ENCODE data around the gene GATM. TPM values are rescaled to one million over a fixed set of nuclear protein-coding genes. Genes with fewer than 3 reads are reported as not detected.

GATM gene
- total and polyA plus RNA-seq, 10 of the 15 experiments (the other 5 are each of a cell fraction or from before 2014, with no cell fraction given): 11.7 to 83.1 (median 38.2) TPM

- DNase-seq (ENCODE audit: low read depth, low spot score): no peak
- RAD21 ChIA-PET (ENCODE audit: unreplicated experiment): no interaction called here
- no peaks in the 10 kb centered on the region for H3K27me3 ChIP-seq (replicated peaks in 1 of 2; ENCODE audit: control insufficient read depth in 2 of 2, insufficient read depth in 2 of 2, low read length in 1 of 2)
- BruUV-seq (replicated peaks): no TSS peak
- SMC1A ChIA-PET (ENCODE audit: uncharacterized antibody, unreplicated experiment): interaction anchor here (1.5 to 2.1 kb wide), 3 partner anchors 9 to 22 kb away, joined by 5 to 14 read pairs (median 9); no protein-coding TSS in a partner anchor
- peaks cover 0 to 12% of the 10 kb centered on the region in 2 experiments; a peak in 2 of 4 replicates for H3K36me3 ChIP-seq (ENCODE audit: control insufficient read depth in 2 of 2, insufficient read depth in 2 of 2, low read length in 1 of 2)
- POLR2A ChIA-PET: interaction anchor here (1.0 to 1.4 kb wide), 2 partner anchors 9 to 11 kb away, joined by 3 to 7 read pairs; no protein-coding TSS in a partner anchor
- H3K4me1 ChIP-seq (ENCODE audit: control insufficient read depth, insufficient read depth, low read length): no peaks in the 10 kb centered on the region
- CTCF ChIA-PET: interaction anchor here (1.3 to 2.8 kb wide), 5 partner anchors 13 to 195 kb away, joined by 3 to 8 read pairs (median 5); no protein-coding TSS in a partner anchor
- intact Hi-C loops (cut with micrococcal nuclease; ENCODE audit: unreplicated experiment): no loop called here
- H3K9me3 ChIP-seq (replicated peaks; ENCODE audit: control insufficient read depth, insufficient read depth, low read length): no peaks in the 10 kb centered on the region
- no peak overlapping the region for H3K4me2 ChIP-seq (ENCODE audit: control insufficient read depth, insufficient read depth)
- no peak for FAIRE-seq
- H3K27ac ChIP-seq (ENCODE audit: control insufficient read depth, insufficient read depth): no peak overlapping the region
- H2AFZ ChIP-seq (ENCODE audit: control insufficient read depth, low read depth, low read length): no peak overlapping the region
- TF ChIP-seq RFX5 (IDR thresholded peaks at IDR 0.05; ENCODE audit: low read depth, low read length) (no peak), KLF5 (IDR thresholded peaks at IDR 0.05; ENCODE audit: partially characterized antibody) (no peak), YY1 (IDR thresholded peaks at IDR 0.05; ENCODE audit: low read depth, low read length) (no peak), IRF4 (IDR thresholded peaks at IDR 0.05; ENCODE audit: low read depth, low read length) (no peak), RCOR1 (conservative IDR thresholded peaks at IDR 0.05; ENCODE audit: low read depth, low read length) (no peak), TCF3 (IDR thresholded peaks at IDR 0.05; ENCODE audit: borderline replicate concordance, insufficient read depth, low read depth, low read length) (no peak), NBN (IDR thresholded peaks at IDR 0.05) (no peak), POLR2AphosphoS2 (IDR thresholded peaks at IDR 0.05; ENCODE audit: low read depth, low read length) (no peak), CREM (IDR thresholded peaks at IDR 0.05; ENCODE audit: low read depth) (no peak), SMC3 (IDR thresholded peaks at IDR 0.05; ENCODE audit: borderline replicate concordance, low read length) (no peak), CHD2 (IDR thresholded peaks at IDR 0.05; ENCODE audit: borderline replicate concordance, low read depth, low read length) (no peak), BCL11A (IDR thresholded peaks at IDR 0.05; ENCODE audit: low read depth, low read length) (no peak), ELK1 (IDR thresholded peaks at IDR 0.05; ENCODE audit: low read depth, low read length) (no peak), E2F4 (IDR thresholded peaks at IDR 0.05; ENCODE audit: low read depth, low read length) (no peak), ZNF24 (IDR thresholded peaks at IDR 0.05) (no peak), PAX5 (IDR thresholded peaks at IDR 0.05; ENCODE audit: borderline replicate concordance, low read depth, low read length) (no peak)
- TF ChIP-seq, protein P1, sequence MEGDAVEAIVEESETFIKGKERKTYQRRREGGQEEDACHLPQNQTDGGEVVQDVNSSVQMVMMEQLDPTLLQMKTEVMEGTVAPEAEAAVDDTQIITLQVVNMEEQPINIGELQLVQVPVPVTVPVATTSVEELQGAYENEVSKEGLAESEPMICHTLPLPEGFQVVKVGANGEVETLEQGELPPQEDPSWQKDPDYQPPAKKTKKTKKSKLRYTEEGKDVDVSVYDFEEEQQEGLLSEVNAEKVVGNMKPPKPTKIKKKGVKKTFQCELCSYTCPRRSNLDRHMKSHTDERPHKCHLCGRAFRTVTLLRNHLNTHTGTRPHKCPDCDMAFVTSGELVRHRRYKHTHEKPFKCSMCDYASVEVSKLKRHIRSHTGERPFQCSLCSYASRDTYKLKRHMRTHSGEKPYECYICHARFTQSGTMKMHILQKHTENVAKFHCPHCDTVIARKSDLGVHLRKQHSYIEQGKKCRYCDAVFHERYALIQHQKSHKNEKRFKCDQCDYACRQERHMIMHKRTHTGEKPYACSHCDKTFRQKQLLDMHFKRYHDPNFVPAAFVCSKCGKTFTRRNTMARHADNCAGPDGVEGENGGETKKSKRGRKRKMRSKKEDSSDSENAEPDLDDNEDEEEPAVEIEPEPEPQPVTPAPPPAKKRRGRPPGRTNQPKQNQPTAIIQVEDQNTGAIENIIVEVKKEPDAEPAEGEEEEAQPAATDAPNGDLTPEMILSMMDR (IDR thresholded peaks at IDR 0.05 in 2 of 3, conservative IDR thresholded peaks at IDR 0.05 in 1 of 3; ENCODE audit: control insufficient read depth in 2 of 3, extremely low read depth in 1 of 3, insufficient read depth in 1 of 3, low read depth in 3 of 3, low read length in 3 of 3): no peak
- ATAC-seq: no peak
- H3K79me2 ChIP-seq (ENCODE audit: control insufficient read depth, insufficient read depth, low read length): no peaks in the 10 kb centered on the region
- no peaks in the 10 kb centered on the region for H4K20me1 ChIP-seq (ENCODE audit: control insufficient read depth, insufficient read depth)
- H3K9ac ChIP-seq (ENCODE audit: control insufficient read depth, insufficient read depth, low read length): no peak overlapping the region
- 72% methylated on average over 4 of the region's 4 CpGs for WGBS (ENCODE audit: insufficient coverage, insufficient replicate concordance, low lambda C conversion rate, missing lambda C conversion rate)
- in situ Hi-C loops (cut with MboI): no loop called here
- no peak overlapping the region for H3K4me3 ChIP-seq
Measured at GRCh38 chr15:45363334-45363733, 15.0 kb downstream of the GATM start.

Data from GM12878 (cell line).